SK-N-SH treated with all-trans-retinoic acid at 6 μM for 48 hours (cell line): ENCODE measurements around the gene TDRD6.
A peak's percentile ranks its signal among the peaks of the same experiment; 100 is the strongest.

Source experiments
- ATAC-seq: fragments of 200-7000 bp; cut with Tn5 transposase; 3 replicates; pipeline ENCODE4 v1.9.1; 2020; ENCODE audit warnings: mild to moderate bottlenecking, moderate library complexity
- BACH2 ChIP-seq: fragments of 250-450 bp; sonication (Bioruptor Pico); IDR thresholded peaks from 2 replicates; pipeline ENCODE4 v1.9.0; 2021; ENCODE audit warnings: mild to moderate bottlenecking, borderline replicate concordance
- CSDC2 ChIP-seq: fragments of 250-450 bp; sonication (Bioruptor Pico); IDR thresholded peaks from 2 replicates; pipeline ENCODE4 v1.5.0; 2020; ENCODE audit warnings: mild to moderate bottlenecking, moderate library complexity
- ESRRG ChIP-seq: fragments of 250-450 bp; sonication (Bioruptor Pico); IDR thresholded peaks from 2 replicates; pipeline ENCODE4 v1.6.1; 2021; ENCODE audit warnings: mild to moderate bottlenecking
- GLIS3 ChIP-seq: fragments of 250-450 bp; sonication (Bioruptor Pico); IDR thresholded peaks from 2 replicates; pipeline ENCODE4 v1.5.0; 2020; ENCODE audit warnings: mild to moderate bottlenecking, moderate library complexity
- ISL1 ChIP-seq: fragments of 250-450 bp; sonication (Bioruptor Pico); IDR thresholded peaks from 2 replicates; pipeline ENCODE4 v2.1.2; 2022; ENCODE audit warnings: mild to moderate bottlenecking, moderate library complexity
- OSR1 ChIP-seq: fragments of 250-450 bp; sonication (Bioruptor Pico); IDR thresholded peaks from 2 replicates; pipeline ENCODE4 v1.8.0; 2022; ENCODE audit warnings: moderate library complexity, mild to moderate bottlenecking, inconsistent platforms
- PATZ1 ChIP-seq: fragments of 250-450 bp; sonication (Bioruptor Pico); IDR thresholded peaks from 2 replicates; pipeline ENCODE4 v1.8.0; 2020; ENCODE audit warnings: mild to moderate bottlenecking, moderate library complexity, borderline replicate concordance
- POU6F1 ChIP-seq: fragments of 250-450 bp; sonication (Bioruptor Pico); IDR thresholded peaks from 2 replicates; pipeline ENCODE4 v1.8.0; 2021; ENCODE audit warnings: low read depth, mild to moderate bottlenecking, moderate library complexity, borderline replicate concordance
- PPARA ChIP-seq: fragments of 250-450 bp; sonication (Bioruptor Pico); IDR thresholded peaks from 2 replicates; pipeline ENCODE4 v1.5.0; 2020; ENCODE audit warnings: mild to moderate bottlenecking, borderline replicate concordance
- RARB ChIP-seq: fragments of 250-450 bp; sonication (Bioruptor Pico); IDR thresholded peaks from 2 replicates; pipeline ENCODE4 v1.8.0; 2021; ENCODE audit warnings: mild to moderate bottlenecking, moderate library complexity
- SNAI2 ChIP-seq: fragments of 250-450 bp; sonication (Bioruptor Pico); IDR thresholded peaks from 2 replicates; pipeline ENCODE4 v1.5.0; 2020; ENCODE audit warnings: mild to moderate bottlenecking, moderate library complexity
- TCF4 ChIP-seq: fragments of 250-450 bp; sonication (Bioruptor Pico); IDR thresholded peaks from 2 replicates; pipeline ENCODE4 v1.8.0; 2021; ENCODE audit warnings: mild to moderate bottlenecking, moderate library complexity, borderline replicate concordance
- TOX ChIP-seq: fragments of 250-450 bp; sonication (Bioruptor Pico); IDR thresholded peaks from 2 replicates; pipeline ENCODE4 v1.8.0; 2021; ENCODE audit warnings: mild to moderate bottlenecking, moderate library complexity, borderline replicate concordance
- TSHZ2 ChIP-seq: fragments of 250-450 bp; sonication (Bioruptor Pico); IDR thresholded peaks from 2 replicates; pipeline ENCODE4 v1.5.0; 2020; ENCODE audit warnings: mild to moderate bottlenecking, moderate library complexity
- ZC3H10 ChIP-seq: fragments of 250-450 bp; sonication (Bioruptor Pico); IDR thresholded peaks from 2 replicates; pipeline ENCODE4 v1.5.1; 2021; ENCODE audit warnings: mild to moderate bottlenecking, moderate library complexity
- ZFP3 ChIP-seq: fragments of 250-450 bp; sonication (Bioruptor Pico); IDR thresholded peaks from 2 replicates; pipeline ENCODE4 v1.5.0; 2020; ENCODE audit warnings: mild to moderate bottlenecking, moderate library complexity
- ZFP30 ChIP-seq: fragments of 450-650 bp; formaldehyde crosslinking; IDR thresholded peaks from 2 replicates; pipeline ENCODE4 v1.5.0; 2022; ENCODE audit warnings: mild to moderate bottlenecking, moderate library complexity
- ZNF565 ChIP-seq: fragments of 450-650 bp; formaldehyde crosslinking; conservative IDR thresholded peaks from 2 replicates; pipeline ENCODE4 v1.5.0; 2020; ENCODE audit warnings: low read depth, mild to moderate bottlenecking, moderate library complexity
- ZNF70 ChIP-seq: fragments of 450-650 bp; formaldehyde crosslinking; IDR thresholded peaks from 2 replicates; pipeline ENCODE4 v1.5.0; 2020; ENCODE audit warnings: mild to moderate bottlenecking, moderate library complexity

Gene TDRD6

GRCh38 chr6:46677314-46677654 is 10.4 kb upstream of the TDRD6 start:
- 0 out of 3 replicates have a peak, but pooled peaks have one; percentile 32 for ATAC-seq
- no peak for TF ChIP-seq OSR1 (CRISPR knock-in tag)

GRCh38 chr6:46684771-46685170 is 2.9 kb upstream of the TDRD6 start:
- no peak for ATAC-seq
- no peak for TF ChIP-seq TSHZ2 (CRISPR knock-in tag)
- TF ChIP-seq ZNF70 (CRISPR knock-in tag), result no peak
- no peak for TF ChIP-seq ESRRG (CRISPR knock-in tag)
- TF ChIP-seq TCF4 (CRISPR knock-in tag), result no peak
- TF ChIP-seq TOX (CRISPR knock-in tag), result no peak
- TF ChIP-seq RARB (CRISPR knock-in tag), result no peak

GRCh38 chr6:46688117-46688965 is 656 bp downstream of the TDRD6 start:
- TF ChIP-seq ZFP30 (CRISPR knock-in tag), result no peak
- TF ChIP-seq ISL1 (CRISPR knock-in tag), result no peak
- no peak for TF ChIP-seq BACH2 (CRISPR knock-in tag)
- TF ChIP-seq SNAI2 (CRISPR knock-in tag), result no peak
- no peak for TF ChIP-seq ZNF565 (CRISPR knock-in tag)
- no peak for TF ChIP-seq PPARA (CRISPR knock-in tag)
- TF ChIP-seq PATZ1 (CRISPR knock-in tag), result no peak
- TF ChIP-seq POU6F1, result no peak
- TF ChIP-seq ZFP3 (CRISPR knock-in tag), result no peak
- no peak for TF ChIP-seq GLIS3
- no peak for TF ChIP-seq CSDC2 (CRISPR knock-in tag)
- no peak for TF ChIP-seq ZC3H10 (CRISPR knock-in tag)
- no peak for TF ChIP-seq TOX (CRISPR knock-in tag)
- no peak for TF ChIP-seq RARB (CRISPR knock-in tag)
- TF ChIP-seq ZNF70 (CRISPR knock-in tag), result no peak
- ATAC-seq, result no peak

- TF ChIP-seq RARB (CRISPR knock-in tag) (no peak), ZNF70 (CRISPR knock-in tag) (no peak), ESRRG (CRISPR knock-in tag) (no peak), ZFP3 (CRISPR knock-in tag) (no peak), OSR1 (CRISPR knock-in tag) (no peak)
- ATAC-seq, result no peak
These were observed 1.3 kb downstream of the TDRD6 start for GRCh38 chr6:46688966-46689335.

GRCh38 chr6:46689657-46690056 is 2.0 kb downstream of the TDRD6 start:
- TF ChIP-seq BACH2 (CRISPR knock-in tag), result no peak
- TF ChIP-seq TOX (CRISPR knock-in tag), result no peak
- TF ChIP-seq ZNF565 (CRISPR knock-in tag), result no peak
- no peak for TF ChIP-seq RARB (CRISPR knock-in tag)
- TF ChIP-seq ZFP3 (CRISPR knock-in tag), result no peak
- ATAC-seq, result no peak
